NCI-H526 treated with DMSO at 0.1 percent for 48 hours (cell line): ENCODE measurements around the gene UEVLD.

Experiments used
- DNase-seq: peaks from one replicate; lab custom pipeline; 2025; lab: John Stamatoyannopoulos, UW

UEVLD gene

GRCh38 chr11:18581825-18582224 lies 6.7 kb downstream of the UEVLD start:
- DNase-seq = no peak

DNA sequence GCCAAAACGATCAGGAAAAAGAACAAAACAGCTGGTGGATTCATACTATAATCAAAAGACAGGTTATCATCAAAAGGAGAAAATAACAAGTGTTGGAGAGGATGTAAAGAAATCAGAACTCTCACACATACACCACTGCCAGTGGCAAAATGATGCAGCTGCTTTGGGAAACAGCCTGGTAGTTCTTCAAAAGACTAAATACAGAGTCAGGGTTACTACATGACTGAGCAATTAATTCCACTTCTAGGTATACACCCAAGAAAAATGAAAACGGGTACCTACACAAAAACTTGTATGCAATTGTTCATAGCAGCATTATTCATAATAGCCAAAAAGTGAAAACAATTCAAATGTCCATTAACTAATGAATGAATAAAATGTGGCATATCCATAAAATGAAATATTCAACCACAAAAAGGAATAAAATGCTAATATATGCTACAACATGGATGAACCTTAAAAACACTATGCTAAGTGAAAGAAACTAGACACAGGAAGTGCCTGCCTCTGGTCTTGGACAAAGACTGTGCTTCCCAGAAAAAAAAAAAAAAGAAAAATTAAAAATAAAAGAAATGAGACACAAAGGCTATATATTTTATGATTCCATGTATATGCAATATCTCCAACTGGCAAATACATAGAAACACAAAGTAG lies 8.3 kb downstream of the UEVLD start:
- no peak for DNase-seq

DNA sequence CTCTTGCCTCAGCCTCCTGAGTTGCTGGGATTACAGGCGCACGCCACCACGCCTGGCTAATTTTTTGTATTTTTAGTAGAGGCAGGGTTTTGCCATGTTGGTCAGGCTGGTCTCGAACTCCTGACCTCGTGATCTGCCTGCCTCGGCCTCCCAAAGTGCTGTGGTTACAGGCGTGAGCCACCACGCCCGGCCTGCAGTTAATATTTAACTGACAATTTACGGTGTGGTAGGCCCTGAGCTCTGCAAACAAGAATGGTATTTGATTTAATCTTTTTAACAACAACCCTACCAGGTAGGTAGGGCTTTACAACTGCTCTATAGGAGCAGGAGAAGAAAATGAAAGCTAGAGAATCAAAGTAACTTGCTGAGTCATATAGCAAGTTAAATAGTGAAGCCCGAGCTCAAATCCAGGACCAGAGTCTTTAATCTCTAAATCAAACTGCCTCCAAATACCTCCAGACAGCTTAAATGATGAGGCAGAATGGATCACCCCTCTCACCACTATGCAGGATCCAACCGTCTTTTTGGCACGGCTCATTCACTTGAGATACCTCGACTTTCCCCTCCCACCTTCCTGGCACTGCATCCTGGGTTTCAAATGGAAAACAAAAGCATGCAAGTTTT lies 9.4 kb downstream of the UEVLD start:
- DNase-seq = no peak

- DNase-seq = no peak
These were observed 13.2 kb downstream of the UEVLD start for GRCh38 chr11:18575361-18575760.

DNA sequence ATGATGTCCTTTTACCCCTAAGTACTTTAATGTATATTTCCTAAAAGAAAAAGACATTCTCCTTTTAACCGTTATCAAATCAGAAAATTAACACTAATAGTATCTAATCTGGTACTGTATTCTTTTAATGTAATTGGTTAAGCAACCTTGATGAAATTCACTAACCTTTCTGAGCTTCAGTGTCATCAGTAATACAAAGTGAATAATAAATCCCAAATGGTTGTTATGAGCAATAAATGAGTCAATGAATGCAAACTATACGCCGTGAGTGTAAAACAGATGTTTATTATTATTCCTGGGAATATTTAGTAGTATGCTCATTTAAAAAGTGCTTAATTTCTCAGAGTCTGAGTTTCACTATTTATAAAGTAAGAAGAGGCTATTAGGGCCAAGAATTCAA lies 21.5 kb downstream of the UEVLD start:
- no peak for DNase-seq

DNA sequence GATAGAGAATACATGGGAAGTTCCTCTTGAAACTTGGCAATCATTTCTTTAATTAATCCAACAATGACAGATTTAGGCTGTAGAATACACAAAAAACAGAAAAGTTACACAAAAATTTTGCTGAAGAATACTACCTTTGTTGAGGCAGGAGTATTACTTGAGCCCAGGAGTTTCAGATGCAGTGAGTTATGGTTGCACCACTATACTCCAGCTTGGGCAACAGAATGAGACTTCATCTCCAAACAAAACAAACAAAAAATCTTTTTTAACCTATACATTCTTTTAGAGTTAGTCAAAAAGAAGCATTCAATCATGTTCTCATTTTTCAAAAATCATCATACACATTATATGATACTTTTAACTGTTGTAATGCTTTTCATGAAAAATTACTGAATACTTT lies 22.1 kb downstream of the UEVLD start:
- DNase-seq = no peak

DNA sequence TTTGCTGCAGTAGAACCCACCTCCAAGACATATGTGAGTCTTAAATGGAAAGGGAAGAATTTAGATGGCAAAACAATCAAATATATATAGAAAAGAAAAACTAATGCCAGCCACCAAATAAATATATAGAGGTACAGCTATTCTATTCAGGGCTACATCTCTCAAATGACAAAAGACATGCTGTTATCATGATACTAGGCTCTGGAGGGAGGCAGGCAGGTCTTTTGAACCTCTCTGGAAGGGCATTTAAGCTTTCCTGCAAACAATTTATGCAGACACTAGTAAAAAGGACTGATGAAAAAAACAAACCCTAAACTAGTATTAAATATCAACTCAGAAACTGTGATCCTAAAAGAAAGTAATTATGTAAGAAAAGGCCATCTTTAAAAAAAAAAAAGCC lies 24.4 kb downstream of the UEVLD start:
- DNase-seq = no peak

- DNase-seq = no peak
These were observed 25.3 kb downstream of the UEVLD start for GRCh38 chr11:18563090-18563730.

DNA sequence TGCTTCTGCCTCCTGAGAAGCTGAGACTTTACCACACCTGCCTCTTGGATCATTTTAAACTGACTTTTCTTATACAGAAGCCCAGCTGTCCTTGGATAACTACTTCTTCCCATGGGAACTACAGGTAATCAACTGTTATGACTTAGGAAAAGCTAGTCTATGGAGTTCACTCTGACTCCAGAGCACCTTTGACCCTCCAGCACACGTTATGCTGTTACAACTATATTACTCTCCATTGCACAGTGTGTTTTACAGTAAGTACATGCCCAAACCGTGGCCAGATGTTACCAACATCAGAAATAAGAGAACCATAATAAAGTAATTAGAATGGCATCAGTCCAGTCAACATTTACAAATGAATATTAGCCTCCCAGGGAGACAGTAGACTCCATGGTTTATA lies 40.5 kb downstream of the UEVLD start:
- no peak for DNase-seq

GRCh38 chr11:18540207-18541009 lies 48.1 kb downstream of the UEVLD start:
- DNase-seq = peak; percentile 64

GRCh38 chr11:18536209-18536608 lies 52.3 kb downstream of the UEVLD start:
- peak; percentile 24 for DNase-seq

DNA sequence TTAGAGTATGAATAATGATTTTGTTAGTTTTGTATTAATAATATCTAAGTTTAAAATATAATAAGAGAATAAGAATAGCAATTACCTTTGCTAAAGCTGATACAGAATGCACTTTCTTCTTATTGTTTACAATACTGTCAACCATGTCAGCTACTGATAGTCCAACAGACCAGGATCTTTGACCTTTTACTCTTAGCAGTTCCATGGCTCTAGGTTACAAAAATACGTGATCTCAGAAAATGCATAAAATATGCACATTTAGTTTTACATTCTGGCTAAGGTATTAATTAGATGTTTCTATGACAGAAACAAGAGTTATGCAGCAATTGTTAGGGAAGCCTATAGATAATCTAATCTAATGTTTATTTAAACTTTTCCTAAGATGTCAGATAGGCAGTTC lies 54.3 kb downstream of the UEVLD start:
- DNase-seq = no peak

GRCh38 chr11:18533365-18533764 lies 55.2 kb downstream of the UEVLD start:
- no peak for DNase-seq

DNA sequence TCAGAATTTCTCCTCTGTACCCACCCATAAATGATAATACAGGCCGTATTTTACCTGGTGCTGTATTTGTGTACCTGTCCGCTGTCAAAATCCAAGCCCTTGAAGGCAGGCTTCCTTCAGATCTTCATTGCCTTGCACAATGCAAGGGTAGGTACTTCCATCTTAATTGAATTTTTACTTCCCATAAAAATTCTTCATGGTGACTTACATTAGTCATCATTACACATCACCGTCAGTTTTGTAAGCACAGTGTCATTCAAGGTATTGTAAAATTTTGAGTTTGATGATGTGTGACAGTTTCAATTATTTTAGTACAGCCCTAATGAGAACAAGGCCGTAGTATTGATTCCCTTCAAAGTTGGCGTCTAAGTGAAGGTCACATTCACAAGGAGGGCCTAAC lies 61.0 kb downstream of the UEVLD start:
- DNase-seq = no peak

GRCh38 chr11:18526521-18527296 lies 61.8 kb downstream of the UEVLD start, which contains the start of gene TSG101:
TSG101 (minus strand) TSS chr11:18526942; CDS start chr11:18526816, 126 bp downstream.
- peak; percentile 90 for DNase-seq

- no peak for DNase-seq
These were observed 62.4 kb downstream of the UEVLD start for GRCh38 chr11:18526130-18526520.

DNA sequence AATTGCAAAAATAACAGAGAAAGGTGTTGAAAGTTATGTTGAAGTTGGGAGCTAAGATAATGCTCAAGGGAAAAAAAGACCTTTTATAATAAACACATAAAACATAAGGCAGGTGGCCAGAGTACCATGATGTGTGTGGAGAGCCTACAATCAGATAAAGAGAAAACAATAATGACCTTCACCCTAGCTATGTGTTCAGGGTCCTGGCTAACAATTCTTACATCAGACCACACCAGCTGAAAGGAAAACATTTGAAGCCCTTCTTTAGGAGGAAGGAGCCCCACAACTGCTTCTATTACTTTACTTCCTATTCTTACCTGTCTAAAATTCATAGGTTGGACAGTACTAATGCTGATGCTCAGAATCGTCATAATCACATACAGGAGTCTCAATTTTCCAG lies 64.3 kb downstream of the UEVLD start:
- no peak for DNase-seq

GRCh38 chr11:18523084-18523483 lies 65.5 kb downstream of the UEVLD start:
- no peak for DNase-seq

GRCh38 chr11:18522388-18522787 lies 66.1 kb downstream of the UEVLD start:
- DNase-seq = no peak

DNA sequence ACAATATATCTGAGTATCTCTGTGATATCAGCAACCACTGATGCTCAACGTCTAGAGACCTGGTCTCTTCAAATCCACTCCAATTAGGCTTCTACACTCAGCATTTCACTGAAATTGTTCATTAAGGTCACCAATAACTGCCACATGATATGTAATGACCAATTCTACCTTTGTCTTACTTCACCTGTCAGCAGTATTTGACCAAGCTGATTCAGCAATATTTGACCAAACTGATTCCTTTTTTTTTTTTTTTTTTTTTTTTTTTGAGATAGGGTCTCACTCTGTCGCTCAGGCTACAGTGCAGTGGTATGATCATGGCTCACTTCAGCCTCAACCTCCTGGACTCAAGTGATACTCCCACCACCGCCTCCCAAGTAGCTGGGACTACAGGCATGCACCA lies 67.4 kb downstream of the UEVLD start:
- no peak for DNase-seq

DNA sequence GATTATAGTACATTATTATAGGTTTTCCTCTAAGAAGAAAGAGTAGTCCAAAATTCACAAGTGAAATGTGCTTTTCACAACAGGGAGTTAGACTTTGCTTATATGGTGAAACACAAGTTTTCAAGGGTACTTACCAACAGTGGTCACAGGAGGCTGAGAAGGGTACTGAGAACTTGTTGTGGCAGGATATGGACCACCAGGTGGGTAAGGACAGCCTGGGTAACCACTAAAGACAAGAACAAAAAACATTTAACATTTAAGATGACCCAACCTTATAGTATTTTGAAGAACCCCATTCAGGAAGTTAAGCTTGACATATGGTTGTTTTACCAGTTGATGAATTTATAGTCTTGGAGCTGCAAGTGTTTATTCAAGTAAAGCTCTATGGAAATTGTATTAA lies 86.2 kb downstream of the UEVLD start:
- DNase-seq = no peak

DNA sequence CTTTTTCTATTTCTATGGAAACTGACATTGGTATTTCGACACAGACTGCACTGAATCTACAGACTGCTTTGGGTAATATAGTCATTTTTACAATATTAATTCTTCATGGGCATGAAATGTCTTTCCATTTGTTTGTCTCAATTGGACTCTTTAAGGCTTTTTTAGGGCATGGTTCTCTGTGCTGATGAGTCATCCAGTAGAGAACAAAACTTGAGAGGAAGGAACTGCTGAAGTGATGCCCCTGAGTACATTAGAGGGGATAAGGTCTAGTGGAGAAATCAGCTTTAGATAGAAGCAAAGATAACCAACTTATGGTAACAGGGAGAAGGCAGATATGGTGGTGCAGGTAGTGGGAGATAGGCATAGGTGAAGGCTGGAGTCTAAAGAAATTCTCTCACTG lies 86.9 kb downstream of the UEVLD start:
- no peak for DNase-seq
